WERI-Rb-1 (cell line): ENCODE data around the gene SGCA.

Experiments
- DNase-seq: peaks from one replicate; pipeline ENCODE4 v3.0.0-alpha.2; 2020
- H3K27ac ChIP-seq: fragments of 250-450 bp; sonication (Bioruptor Pico); 2 replicates; pipeline ENCODE4 v1.5.1; 2020; ENCODE audit warnings: mild to moderate bottlenecking, moderate library complexity
- H3K27me3 ChIP-seq: fragments of 250-450 bp; sonication (Bioruptor Pico); 2 replicates; pipeline ENCODE4 v1.5.1; 2021; ENCODE audit warnings: mild to moderate bottlenecking, low read depth, moderate library complexity; ENCODE audit not compliant: insufficient read depth, severe bottlenecking
- H3K36me3 ChIP-seq: fragments of 250-450 bp; sonication (Bioruptor Pico); 2 replicates; pipeline ENCODE4 v1.5.1; 2020; ENCODE audit warnings: mild to moderate bottlenecking, moderate library complexity
- H3K4me3 ChIP-seq: 2 replicates; pipeline ENCODE4 v1.5.1; 2011; ENCODE audit warnings: low read depth, mild to moderate bottlenecking, control low read depth, low read length
- H3K9me3 ChIP-seq: fragments of 250-450 bp; sonication (Bioruptor Pico); 2 replicates; pipeline ENCODE4 v1.5.1; 2021; ENCODE audit warnings: mild to moderate bottlenecking, moderate library complexity; ENCODE audit not compliant: severe bottlenecking
- CTCF ChIP-seq: IDR thresholded peaks from 2 replicates; pipeline ENCODE4 v1.5.1; 2011; ENCODE audit warnings: low read depth, mild to moderate bottlenecking, control low read depth, inconsistent platforms, low read length

SGCA gene

GRCh38 chr17:50190293-50190602 is 24.4 kb downstream of the SGCA start:
- TF ChIP-seq CTCF = no peak
- Histone ChIP-seq H3K36me3 (peaks cover 31% of the 10 kb centered on the region), H3K4me3 (no peak overlapping the region), H3K27me3 (no peaks in the 10 kb centered on the region), H3K27ac (no peak overlapping the region), H3K9me3 (no peaks in the 10 kb centered on the region)
- no peak for DNase-seq

GRCh38 chr17:50190603-50191358 is 25.0 kb downstream of the SGCA start:
- Histone ChIP-seq H3K27ac (no peak overlapping the region), H3K36me3 (peaks cover 26% of the 10 kb centered on the region), H3K4me3 (no peak overlapping the region), H3K27me3 (no peaks in the 10 kb centered on the region), H3K9me3 (no peaks in the 10 kb centered on the region)
- no peak for DNase-seq
- TF ChIP-seq CTCF = no peak

GRCh38 chr17:50191359-50192143 is 25.7 kb downstream of the SGCA start:
- TF ChIP-seq CTCF = no peak
- Histone ChIP-seq H3K4me3 (no peak overlapping the region), H3K9me3 (no peaks in the 10 kb centered on the region), H3K36me3 (peaks cover 21% of the 10 kb centered on the region), H3K27ac (no peak overlapping the region), H3K27me3 (no peaks in the 10 kb centered on the region)
- DNase-seq = no peak

GRCh38 chr17:50192144-50192617 is 26.4 kb downstream of the SGCA start:
- TF ChIP-seq CTCF = no peak
- Histone ChIP-seq H3K9me3 (no peaks in the 10 kb centered on the region), H3K27me3 (no peaks in the 10 kb centered on the region), H3K27ac (no peak overlapping the region), H3K4me3 (no peak overlapping the region), H3K36me3 (peaks cover 18% of the 10 kb centered on the region)
- no peak for DNase-seq

GRCh38 chr17:50192618-50193291 is 26.9 kb downstream of the SGCA start:
- Histone ChIP-seq H3K36me3 (peaks cover 12% of the 10 kb centered on the region), H3K4me3 (no peak overlapping the region), H3K9me3 (no peaks in the 10 kb centered on the region), H3K27me3 (no peaks in the 10 kb centered on the region), H3K27ac (no peak overlapping the region)
- TF ChIP-seq CTCF = no peak
- no peak for DNase-seq
